ENCODE measurements around the gene TLX1.

DNA sequence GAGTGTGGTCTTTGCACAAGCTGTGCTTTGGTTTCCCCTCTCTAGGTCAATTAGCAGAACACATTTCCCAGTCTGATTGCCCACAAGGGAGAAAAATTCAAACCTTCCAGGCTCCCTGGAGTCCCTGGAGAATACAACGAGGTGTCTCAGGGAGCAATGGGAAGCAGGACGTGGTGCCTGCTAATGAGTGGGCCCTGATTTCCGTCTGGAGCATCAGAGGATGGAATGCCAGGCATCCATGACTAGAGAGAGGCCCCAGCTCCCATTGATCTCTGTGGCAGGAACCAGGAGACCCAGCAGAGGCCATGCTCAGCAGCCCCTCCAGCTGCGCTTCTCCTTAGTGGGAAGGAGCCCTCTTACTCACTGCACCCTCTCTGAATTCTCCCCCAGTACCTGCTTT lies 33.2 kb upstream of the TLX1 start:
- TF ChIP-seq, protein P1, sequence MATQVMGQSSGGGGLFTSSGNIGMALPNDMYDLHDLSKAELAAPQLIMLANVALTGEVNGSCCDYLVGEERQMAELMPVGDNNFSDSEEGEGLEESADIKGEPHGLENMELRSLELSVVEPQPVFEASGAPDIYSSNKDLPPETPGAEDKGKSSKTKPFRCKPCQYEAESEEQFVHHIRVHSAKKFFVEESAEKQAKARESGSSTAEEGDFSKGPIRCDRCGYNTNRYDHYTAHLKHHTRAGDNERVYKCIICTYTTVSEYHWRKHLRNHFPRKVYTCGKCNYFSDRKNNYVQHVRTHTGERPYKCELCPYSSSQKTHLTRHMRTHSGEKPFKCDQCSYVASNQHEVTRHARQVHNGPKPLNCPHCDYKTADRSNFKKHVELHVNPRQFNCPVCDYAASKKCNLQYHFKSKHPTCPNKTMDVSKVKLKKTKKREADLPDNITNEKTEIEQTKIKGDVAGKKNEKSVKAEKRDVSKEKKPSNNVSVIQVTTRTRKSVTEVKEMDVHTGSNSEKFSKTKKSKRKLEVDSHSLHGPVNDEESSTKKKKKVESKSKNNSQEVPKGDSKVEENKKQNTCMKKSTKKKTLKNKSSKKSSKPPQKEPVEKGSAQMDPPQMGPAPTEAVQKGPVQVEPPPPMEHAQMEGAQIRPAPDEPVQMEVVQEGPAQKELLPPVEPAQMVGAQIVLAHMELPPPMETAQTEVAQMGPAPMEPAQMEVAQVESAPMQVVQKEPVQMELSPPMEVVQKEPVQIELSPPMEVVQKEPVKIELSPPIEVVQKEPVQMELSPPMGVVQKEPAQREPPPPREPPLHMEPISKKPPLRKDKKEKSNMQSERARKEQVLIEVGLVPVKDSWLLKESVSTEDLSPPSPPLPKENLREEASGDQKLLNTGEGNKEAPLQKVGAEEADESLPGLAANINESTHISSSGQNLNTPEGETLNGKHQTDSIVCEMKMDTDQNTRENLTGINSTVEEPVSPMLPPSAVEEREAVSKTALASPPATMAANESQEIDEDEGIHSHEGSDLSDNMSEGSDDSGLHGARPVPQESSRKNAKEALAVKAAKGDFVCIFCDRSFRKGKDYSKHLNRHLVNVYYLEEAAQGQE (tag by site-specific recombination; IDR thresholded peaks at IDR 0.05) = no peak
- TF ChIP-seq, protein P2, sequence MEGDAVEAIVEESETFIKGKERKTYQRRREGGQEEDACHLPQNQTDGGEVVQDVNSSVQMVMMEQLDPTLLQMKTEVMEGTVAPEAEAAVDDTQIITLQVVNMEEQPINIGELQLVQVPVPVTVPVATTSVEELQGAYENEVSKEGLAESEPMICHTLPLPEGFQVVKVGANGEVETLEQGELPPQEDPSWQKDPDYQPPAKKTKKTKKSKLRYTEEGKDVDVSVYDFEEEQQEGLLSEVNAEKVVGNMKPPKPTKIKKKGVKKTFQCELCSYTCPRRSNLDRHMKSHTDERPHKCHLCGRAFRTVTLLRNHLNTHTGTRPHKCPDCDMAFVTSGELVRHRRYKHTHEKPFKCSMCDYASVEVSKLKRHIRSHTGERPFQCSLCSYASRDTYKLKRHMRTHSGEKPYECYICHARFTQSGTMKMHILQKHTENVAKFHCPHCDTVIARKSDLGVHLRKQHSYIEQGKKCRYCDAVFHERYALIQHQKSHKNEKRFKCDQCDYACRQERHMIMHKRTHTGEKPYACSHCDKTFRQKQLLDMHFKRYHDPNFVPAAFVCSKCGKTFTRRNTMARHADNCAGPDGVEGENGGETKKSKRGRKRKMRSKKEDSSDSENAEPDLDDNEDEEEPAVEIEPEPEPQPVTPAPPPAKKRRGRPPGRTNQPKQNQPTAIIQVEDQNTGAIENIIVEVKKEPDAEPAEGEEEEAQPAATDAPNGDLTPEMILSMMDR (tag by site-specific recombination; IDR thresholded peaks at IDR 0.05) = no peak
- TF ChIP-seq ZIC2 (tag by site-specific recombination; IDR thresholded peaks at IDR 0.05) (no peak), ZNF335 (tag by site-specific recombination; conservative IDR thresholded peaks at IDR 0.05) (no peak), ZNF23 (tag by site-specific recombination; IDR thresholded peaks at IDR 0.05; ENCODE audit: borderline replicate concordance) (no peak), ZNF76 (tag by site-specific recombination; IDR thresholded peaks at IDR 0.05; ENCODE audit: borderline replicate concordance, low read depth) (no peak), KLF9 (tag by site-specific recombination; IDR thresholded peaks at IDR 0.05; ENCODE audit: low read depth) (no peak), ZNF2 (tag by site-specific recombination; IDR thresholded peaks at IDR 0.05) (no peak)
- TF ChIP-seq, protein P3, sequence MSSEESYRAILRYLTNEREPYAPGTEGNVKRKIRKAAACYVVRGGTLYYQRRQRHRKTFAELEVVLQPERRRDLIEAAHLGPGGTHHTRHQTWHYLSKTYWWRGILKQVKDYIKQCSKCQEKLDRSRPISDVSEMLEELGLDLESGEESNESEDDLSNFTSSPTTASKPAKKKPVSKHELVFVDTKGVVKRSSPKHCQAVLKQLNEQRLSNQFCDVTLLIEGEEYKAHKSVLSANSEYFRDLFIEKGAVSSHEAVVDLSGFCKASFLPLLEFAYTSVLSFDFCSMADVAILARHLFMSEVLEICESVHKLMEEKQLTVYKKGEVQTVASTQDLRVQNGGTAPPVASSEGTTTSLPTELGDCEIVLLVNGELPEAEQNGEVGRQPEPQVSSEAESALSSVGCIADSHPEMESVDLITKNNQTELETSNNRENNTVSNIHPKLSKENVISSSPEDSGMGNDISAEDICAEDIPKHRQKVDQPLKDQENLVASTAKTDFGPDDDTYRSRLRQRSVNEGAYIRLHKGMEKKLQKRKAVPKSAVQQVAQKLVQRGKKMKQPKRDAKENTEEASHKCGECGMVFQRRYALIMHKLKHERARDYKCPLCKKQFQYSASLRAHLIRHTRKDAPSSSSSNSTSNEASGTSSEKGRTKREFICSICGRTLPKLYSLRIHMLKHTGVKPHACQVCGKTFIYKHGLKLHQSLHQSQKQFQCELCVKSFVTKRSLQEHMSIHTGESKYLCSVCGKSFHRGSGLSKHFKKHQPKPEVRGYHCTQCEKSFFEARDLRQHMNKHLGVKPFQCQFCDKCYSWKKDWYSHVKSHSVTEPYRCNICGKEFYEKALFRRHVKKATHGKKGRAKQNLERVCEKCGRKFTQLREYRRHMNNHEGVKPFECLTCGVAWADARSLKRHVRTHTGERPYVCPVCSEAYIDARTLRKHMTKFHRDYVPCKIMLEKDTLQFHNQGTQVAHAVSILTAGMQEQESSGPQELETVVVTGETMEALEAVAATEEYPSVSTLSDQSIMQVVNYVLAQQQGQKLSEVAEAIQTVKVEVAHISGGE (tag by site-specific recombination; conservative IDR thresholded peaks at IDR 0.05; ENCODE audit: low read depth) = no peak
- TF ChIP-seq, protein P4, sequence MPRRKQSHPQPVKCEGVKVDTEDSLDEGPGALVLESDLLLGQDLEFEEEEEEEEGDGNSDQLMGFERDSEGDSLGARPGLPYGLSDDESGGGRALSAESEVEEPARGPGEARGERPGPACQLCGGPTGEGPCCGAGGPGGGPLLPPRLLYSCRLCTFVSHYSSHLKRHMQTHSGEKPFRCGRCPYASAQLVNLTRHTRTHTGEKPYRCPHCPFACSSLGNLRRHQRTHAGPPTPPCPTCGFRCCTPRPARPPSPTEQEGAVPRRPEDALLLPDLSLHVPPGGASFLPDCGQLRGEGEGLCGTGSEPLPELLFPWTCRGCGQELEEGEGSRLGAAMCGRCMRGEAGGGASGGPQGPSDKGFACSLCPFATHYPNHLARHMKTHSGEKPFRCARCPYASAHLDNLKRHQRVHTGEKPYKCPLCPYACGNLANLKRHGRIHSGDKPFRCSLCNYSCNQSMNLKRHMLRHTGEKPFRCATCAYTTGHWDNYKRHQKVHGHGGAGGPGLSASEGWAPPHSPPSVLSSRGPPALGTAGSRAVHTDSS (tag by site-specific recombination; IDR thresholded peaks at IDR 0.05) = no peak
